ENCODE results near the gene ANGPTL2.

ANGPTL2 gene

GRCh38 chr9:127136880-127137639 lies 14.6 kb upstream of the ANGPTL2 start:
- DNase-seq (ENCODE audit: low spot score): no peak
- no peak for TF ChIP-seq CTCF (IDR thresholded peaks at IDR 0.05; ENCODE audit: borderline replicate concordance, control extremely low read depth, extremely low read depth, insufficient read depth, missing control alignments)
- in situ Hi-C loops (cut with MboI; ENCODE audit: low sequenced_read_pairs, unreplicated experiment): no loop called here

DNA sequence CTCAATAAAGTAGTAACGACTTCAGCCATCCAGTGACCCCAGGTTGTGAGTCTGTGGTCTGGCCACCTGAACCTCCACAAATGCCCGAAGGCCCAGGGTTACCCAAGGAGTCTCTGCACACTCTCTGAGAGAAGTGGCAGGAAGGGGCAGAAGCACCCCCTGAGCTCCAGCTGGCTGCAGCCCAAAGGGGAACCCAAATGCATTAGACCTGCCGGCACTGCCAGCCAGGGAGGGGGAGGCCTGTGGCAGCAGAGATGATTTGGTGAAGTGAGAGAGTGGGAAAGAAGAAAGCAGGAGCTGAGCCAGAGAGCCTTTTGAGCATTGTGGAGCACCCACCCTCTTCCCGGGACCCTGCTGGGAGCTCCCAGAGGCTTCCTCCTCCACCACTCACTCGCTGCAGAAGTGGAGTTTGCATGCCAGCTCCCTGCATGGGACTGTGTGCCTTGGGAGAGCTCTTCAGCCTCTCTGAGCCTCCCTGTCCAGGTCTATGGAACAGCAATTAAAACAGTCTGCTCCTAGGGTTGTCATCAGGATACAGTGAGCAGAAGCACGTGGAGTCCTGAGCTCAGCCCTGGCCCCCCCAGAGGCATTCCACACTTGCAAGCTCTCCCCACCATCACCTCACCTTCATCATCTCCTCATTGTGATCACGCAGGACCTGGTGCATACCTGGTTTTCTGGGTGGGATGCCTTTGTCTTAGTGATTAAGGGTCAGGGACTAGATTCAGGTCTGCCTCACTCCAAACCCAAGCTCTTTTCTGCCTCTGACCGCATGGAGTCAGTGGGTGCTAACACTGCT lies 13.8 kb upstream of the ANGPTL2 start:
- in situ Hi-C loops (cut with MboI; ENCODE audit: low sequenced_read_pairs, unreplicated experiment): no loop called here
- TF ChIP-seq CTCF (IDR thresholded peaks at IDR 0.05; ENCODE audit: borderline replicate concordance, control extremely low read depth, extremely low read depth, insufficient read depth, missing control alignments): no peak
- DNase-seq (ENCODE audit: low spot score): no peak

GRCh38 chr9:127135056-127135745 lies 12.8 kb upstream of the ANGPTL2 start:
- DNase-seq (ENCODE audit: low spot score): no peak
- in situ Hi-C loops (cut with MboI; ENCODE audit: low sequenced_read_pairs, unreplicated experiment): no loop called here
- TF ChIP-seq CTCF (IDR thresholded peaks at IDR 0.05; ENCODE audit: borderline replicate concordance, control extremely low read depth, extremely low read depth, insufficient read depth, missing control alignments): no peak

GRCh38 chr9:127133739-127134167 lies 11.3 kb upstream of the ANGPTL2 start:
- no peak for DNase-seq (ENCODE audit: low spot score)
- in situ Hi-C loops (cut with MboI; ENCODE audit: low sequenced_read_pairs, unreplicated experiment): no loop called here
- no peak for TF ChIP-seq CTCF (IDR thresholded peaks at IDR 0.05; ENCODE audit: borderline replicate concordance, control extremely low read depth, extremely low read depth, insufficient read depth, missing control alignments)

DNA sequence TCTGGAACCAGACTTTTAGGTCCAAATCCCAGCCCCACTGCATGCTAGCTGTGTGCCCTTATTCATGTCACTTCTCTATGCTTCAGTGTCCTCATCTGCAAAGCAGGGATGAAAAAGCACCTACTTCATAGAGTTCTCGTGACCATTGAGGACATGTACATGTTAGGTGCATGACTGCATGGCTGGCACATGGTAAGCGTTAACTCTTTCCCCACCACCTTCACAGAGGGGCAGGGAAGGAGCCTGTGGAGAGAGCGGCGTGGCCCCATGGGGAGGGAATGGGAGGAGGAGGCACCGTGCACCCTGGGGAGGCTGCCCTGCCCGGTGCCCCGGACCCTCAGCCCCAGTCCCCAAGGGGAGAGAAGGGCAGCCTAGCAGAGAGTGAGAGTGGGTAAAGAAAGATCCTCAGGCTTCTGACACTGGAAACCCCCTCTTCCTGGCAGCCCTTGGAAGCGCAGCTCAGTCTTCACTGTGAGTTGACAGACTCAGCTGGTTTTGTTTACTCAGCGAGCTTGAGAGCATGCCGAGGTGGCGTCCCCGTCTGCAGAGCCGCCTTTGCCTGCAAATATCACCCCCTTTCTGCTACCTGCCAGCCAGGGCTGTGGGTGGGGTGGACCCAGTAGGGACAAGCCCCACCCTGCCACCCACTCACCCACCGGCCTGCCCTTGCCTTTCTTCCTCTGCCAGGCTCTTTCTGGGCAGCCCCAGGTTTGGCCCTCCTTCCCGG lies 10.6 kb upstream of the ANGPTL2 start:
- no peak for DNase-seq (ENCODE audit: low spot score)
- in situ Hi-C loops (cut with MboI; ENCODE audit: low sequenced_read_pairs, unreplicated experiment): no loop called here

More for the DNA sequence above, 10.6 kb upstream of the ANGPTL2 start:
- no peak for TF ChIP-seq CTCF (IDR thresholded peaks at IDR 0.05; ENCODE audit: borderline replicate concordance, control extremely low read depth, extremely low read depth, insufficient read depth, missing control alignments)

Measured in GM13976 (cell line).